Activated T-cell treated with anti-CD3 and anti-CD28 coated beads, Interleukin-2, amount 50 U/mL, for 72 hours (primary cell): ENCODE results near the gene SCN4A. TPM values are rescaled to one million over a fixed set of nuclear protein-coding genes. Genes with fewer than 3 reads are reported as not detected.

Experiments used
- ATAC-seq, 2 donors: fragments of 150-1000 bp; cut with Tn5 transposase; replicated peaks in 1 of 2; 2 replicates each; pipeline ENCODE4 v1.10.0; 2021; ENCODE audit warnings: moderate library complexity in 2 of 2, mild to moderate bottlenecking in 1 of 2
- DNase-seq, 2 donors: peaks; one replicate each; pipeline ENCODE4 v3.0.0; 2021 to 2022; ENCODE audit warnings: mixed read lengths in 1 of 2
- H3K27ac Mint-ChIP-seq: one replicate; pipeline ENCODE4 v1.8.0; 2022; ENCODE audit warnings: mild to moderate bottlenecking, moderate library complexity, mixed read lengths
- H3K27me3 Mint-ChIP-seq: one replicate; pipeline ENCODE4 v1.8.0; 2022; ENCODE audit warnings: low read depth, mixed read lengths
- H3K36me3 Mint-ChIP-seq, 2 donors: one replicate each; pipeline ENCODE4 v1.8.0; 2022; ENCODE audit warnings: mixed read lengths in 2 of 2, mild to moderate bottlenecking in 1 of 2; ENCODE audit not compliant: insufficient read depth in 2 of 2
- H3K4me1 Mint-ChIP-seq: one replicate; pipeline ENCODE4 v1.8.0; 2022; ENCODE audit warnings: low read depth, mixed read lengths
- H3K4me3 Mint-ChIP-seq, 2 donors: one replicate each; pipeline ENCODE4 v1.8.0; 2022; ENCODE audit warnings: mild to moderate bottlenecking in 2 of 2, mixed read lengths in 2 of 2, moderate library complexity in 2 of 2
- H3K9me3 Mint-ChIP-seq, 2 donors: one replicate each; pipeline ENCODE4 v1.8.0; 2022; ENCODE audit warnings: mixed read lengths in 2 of 2
- total RNA-seq, 2 donors: library from RNA; stranded (reverse); gene quantifications; one replicate each; pipeline ENCODE4 v1.2.3, GENCODE V29; 2022

SCN4A gene
- total RNA-seq, 2 donors from 2014 or later, result 0.93 to 1.0 TPM

- DNase-seq (peak; percentile 34 to 59), ATAC-seq (peak; percentile 67 to 73)
- H3K36me3 Mint-ChIP-seq, result no peaks in the 10 kb centered on the region
- no peak overlapping the region for H3K4me3 Mint-ChIP-seq
- H3K27ac Mint-ChIP-seq, result no peak overlapping the region
- H3K4me1 Mint-ChIP-seq, result peaks cover 23% of the 10 kb centered on the region
- no peaks in the 10 kb centered on the region for H3K27me3 Mint-ChIP-seq
- no peaks in the 10 kb centered on the region for H3K9me3 Mint-ChIP-seq
Observed at GRCh38 chr17:63967953-63968352, 4.8 kb downstream of the SCN4A start.

- DNase-seq (peak; percentile 61 to 63), ATAC-seq (peak; percentile 92 to 93)
- no peak overlapping the region for H3K4me3 Mint-ChIP-seq
- no peak overlapping the region for H3K27ac Mint-ChIP-seq
- H3K9me3 Mint-ChIP-seq, result no peaks in the 10 kb centered on the region
- no peaks in the 10 kb centered on the region for H3K36me3 Mint-ChIP-seq
- no peaks in the 10 kb centered on the region for H3K27me3 Mint-ChIP-seq
- peaks cover 23% of the 10 kb centered on the region for H3K4me1 Mint-ChIP-seq
Observed at GRCh38 chr17:63966646-63967264, 6.0 kb downstream of the SCN4A start.

GRCh38 chr17:63963123-63963522 is 9.6 kb downstream of the SCN4A start:
- no peaks in the 10 kb centered on the region for H3K9me3 Mint-ChIP-seq
- no peaks in the 10 kb centered on the region for H3K36me3 Mint-ChIP-seq
- no peak overlapping the region for H3K27ac Mint-ChIP-seq
- peaks cover 23% of the 10 kb centered on the region for H3K4me1 Mint-ChIP-seq
- H3K4me3 Mint-ChIP-seq, result no peak overlapping the region
- ATAC-seq, result no peak
- DNase-seq, result no peak
- no peaks in the 10 kb centered on the region for H3K27me3 Mint-ChIP-seq

DNA sequence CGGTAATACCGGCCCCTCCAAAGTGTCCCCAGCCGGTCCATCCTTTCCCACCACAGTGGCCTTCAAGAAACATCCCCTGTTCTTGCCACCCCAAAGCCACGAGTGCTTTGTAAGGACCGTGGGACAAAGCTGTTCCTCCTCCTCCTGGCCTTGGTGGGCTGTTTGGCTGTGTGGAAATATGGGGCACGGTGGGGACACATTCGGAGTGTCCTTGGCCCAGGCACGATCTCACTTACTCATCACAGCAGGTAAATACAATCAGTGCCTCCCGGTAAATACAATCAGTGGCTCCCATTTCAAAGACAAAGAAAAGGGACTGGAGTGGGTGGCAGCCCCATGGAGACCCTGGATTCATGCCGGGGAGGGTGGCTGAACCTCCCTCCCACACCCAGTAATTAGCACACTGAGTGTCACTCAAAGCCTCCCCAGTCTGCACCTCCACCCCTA is 10.4 kb downstream of the SCN4A start:
- no peak overlapping the region for H3K4me3 Mint-ChIP-seq
- no peaks in the 10 kb centered on the region for H3K36me3 Mint-ChIP-seq
- DNase-seq, result no peak
- H3K27ac Mint-ChIP-seq, result no peak overlapping the region
- ATAC-seq, result no peak
- no peaks in the 10 kb centered on the region for H3K27me3 Mint-ChIP-seq
- H3K4me1 Mint-ChIP-seq, result peaks cover 15% of the 10 kb centered on the region
- no peaks in the 10 kb centered on the region for H3K9me3 Mint-ChIP-seq

DNA sequence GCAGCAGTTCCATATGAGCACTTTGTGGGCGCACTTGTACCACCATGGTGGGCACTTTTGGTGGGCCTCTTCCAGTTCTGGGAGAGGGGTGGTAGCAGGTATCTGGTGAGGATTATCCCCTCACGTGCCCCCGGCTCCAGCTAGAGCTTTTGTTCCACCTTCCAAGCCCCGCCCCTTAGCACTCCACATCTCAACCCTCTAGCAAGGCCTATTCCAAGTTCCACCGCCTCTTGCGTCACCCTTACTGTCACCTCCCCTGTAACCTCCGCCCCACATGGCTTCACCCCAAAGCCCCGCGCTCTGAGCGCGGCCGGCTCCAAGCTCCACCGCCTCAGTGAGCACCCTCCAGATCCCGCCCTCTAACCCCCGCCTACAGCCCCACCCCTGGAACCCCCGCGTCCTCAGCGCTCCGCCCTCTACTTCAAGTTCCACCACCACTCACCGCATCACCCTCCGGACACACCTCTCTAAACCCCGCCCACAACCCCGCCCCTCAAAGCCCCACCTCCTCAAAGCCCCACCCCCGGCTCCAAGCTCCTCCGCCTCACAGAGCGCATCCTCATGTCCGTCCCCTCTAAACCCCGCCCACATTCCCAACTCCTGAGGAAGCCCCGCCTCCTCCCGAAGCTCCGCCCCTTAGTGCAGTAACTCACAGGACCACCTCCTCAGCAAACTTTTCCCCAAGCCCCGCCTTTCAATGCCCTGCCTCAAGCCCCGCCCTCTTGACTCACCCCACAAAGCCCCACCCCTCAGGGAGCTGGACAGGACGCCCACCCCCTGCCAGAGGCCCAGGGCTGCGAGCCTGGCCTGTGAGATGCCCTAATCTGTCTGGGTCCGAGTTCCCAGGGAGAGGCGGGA is 11.1 kb downstream of the SCN4A start:
- Mint-ChIP-seq H3K4me3 (peak overlapping the region; percentile 50 to 74), H3K4me1 (peaks cover 10% of the 10 kb centered on the region), H3K9me3 (no peaks in the 10 kb centered on the region), H3K36me3 (no peaks in the 10 kb centered on the region), H3K27ac (no peak overlapping the region), H3K27me3 (no peaks in the 10 kb centered on the region)
- DNase-seq (peak; percentile 35 to 54), ATAC-seq (peak; percentile 76 to 82)

DNA sequence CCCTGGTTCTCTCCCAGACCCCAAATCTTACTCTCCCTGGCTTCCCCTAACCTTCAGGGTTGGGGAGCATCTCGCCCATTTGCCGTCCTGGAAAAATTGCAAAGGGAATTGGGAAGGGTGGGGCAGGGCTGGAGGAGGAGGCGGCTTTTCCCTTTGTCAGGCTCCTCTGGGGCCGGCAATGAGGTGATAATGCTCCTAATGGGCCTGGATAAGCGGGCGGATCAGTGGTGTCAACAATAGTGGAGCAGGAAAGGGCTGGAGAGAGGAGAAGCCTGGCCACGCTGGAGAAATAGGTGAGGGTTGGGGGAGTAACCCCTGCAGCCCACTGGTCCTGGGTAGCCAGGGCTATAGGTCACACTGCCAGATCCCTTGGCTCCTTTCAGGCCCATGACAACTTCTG is 12.3 kb downstream of the SCN4A start:
- Mint-ChIP-seq H3K36me3 (no peaks in the 10 kb centered on the region), H3K27ac (no peak overlapping the region), H3K9me3 (no peaks in the 10 kb centered on the region), H3K27me3 (no peaks in the 10 kb centered on the region), H3K4me3 (no peak overlapping the region), H3K4me1 (peaks cover 17% of the 10 kb centered on the region)
- ATAC-seq, result no peak
- no peak for DNase-seq

DNA sequence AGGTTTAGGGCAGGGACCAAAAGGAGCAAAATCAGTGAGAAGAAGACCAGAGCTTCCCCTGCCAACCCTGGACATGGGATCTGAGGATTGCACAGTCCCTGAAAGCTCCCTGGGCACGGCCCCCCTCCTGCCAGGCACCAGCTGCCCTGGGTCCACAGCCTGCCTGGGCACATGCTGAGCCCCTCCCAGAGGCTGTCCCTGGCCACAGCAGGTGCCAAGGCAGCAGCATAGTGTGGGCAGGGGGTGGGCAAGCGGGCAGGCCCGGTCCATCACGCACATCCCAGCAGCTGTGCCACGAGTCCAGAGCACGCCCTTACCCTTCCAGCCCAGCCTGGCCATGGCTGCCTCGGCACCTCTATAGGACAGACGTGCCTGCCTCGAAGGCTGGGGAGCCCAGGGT is 12.7 kb downstream of the SCN4A start:
- Mint-ChIP-seq H3K27me3 (no peaks in the 10 kb centered on the region), H3K9me3 (no peaks in the 10 kb centered on the region), H3K4me1 (peaks cover 20% of the 10 kb centered on the region), H3K4me3 (no peak overlapping the region), H3K27ac (no peak overlapping the region), H3K36me3 (no peaks in the 10 kb centered on the region)
- DNase-seq (no peak), ATAC-seq (no peak)

GRCh38 chr17:63956296-63956920 is 16.3 kb downstream of the SCN4A start:
- DNase-seq (no peak), ATAC-seq (peak in 1 of 2 donors; percentile 16)
- Mint-ChIP-seq H3K4me3 (no peak overlapping the region), H3K27ac (peak overlapping the region; percentile 7), H3K36me3 (no peaks in the 10 kb centered on the region), H3K9me3 (no peaks in the 10 kb centered on the region), H3K27me3 (no peaks in the 10 kb centered on the region), H3K4me1 (peaks cover 36% of the 10 kb centered on the region)

DNA sequence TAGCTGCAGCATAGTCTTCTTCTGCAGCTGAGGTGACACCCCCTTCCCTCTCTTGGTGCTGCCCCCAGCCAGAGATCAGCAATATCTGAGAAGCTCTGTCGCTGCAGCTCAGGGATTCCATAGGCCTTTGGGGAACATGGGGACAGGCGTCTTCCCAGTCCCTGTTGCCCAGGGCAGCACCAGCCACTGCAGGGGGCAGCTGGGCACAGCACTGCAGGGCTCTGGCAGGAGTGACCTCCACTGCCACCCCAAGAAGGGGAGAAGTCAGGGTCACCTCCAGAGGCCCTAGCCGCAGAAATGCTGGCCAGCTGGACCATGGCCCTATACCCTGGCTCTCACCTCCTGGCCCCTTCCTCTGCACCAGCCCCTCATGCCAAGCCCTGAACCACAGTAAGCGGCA is 16.9 kb downstream of the SCN4A start:
- Mint-ChIP-seq H3K9me3 (no peaks in the 10 kb centered on the region), H3K27ac (no peak overlapping the region)
- no peak for ATAC-seq

GRCh38 chr17:63955232-63955631 is 17.5 kb downstream of the SCN4A start:
- no peaks in the 10 kb centered on the region for H3K36me3 Mint-ChIP-seq
- H3K27ac Mint-ChIP-seq, result no peak overlapping the region
- H3K27me3 Mint-ChIP-seq, result no peaks in the 10 kb centered on the region
- DNase-seq, result no peak
- peaks cover 34% of the 10 kb centered on the region for H3K4me1 Mint-ChIP-seq
- H3K4me3 Mint-ChIP-seq, result no peak overlapping the region
- ATAC-seq, result peak in 1 of 2 donors; percentile 6
- no peaks in the 10 kb centered on the region for H3K9me3 Mint-ChIP-seq

More for the DNA sequence above, 16.9 kb downstream of the SCN4A start:
- Mint-ChIP-seq H3K4me1 (peaks cover 34% of the 10 kb centered on the region), H3K36me3 (no peaks in the 10 kb centered on the region), H3K27me3 (no peaks in the 10 kb centered on the region), H3K4me3 (no peak overlapping the region)
- no peak for DNase-seq

- ATAC-seq (peak; percentile 77 to 85), DNase-seq (peak; percentile 58 to 60)
- Mint-ChIP-seq H3K27ac (peak overlapping the region; percentile 43), H3K36me3 (no peaks in the 10 kb centered on the region), H3K27me3 (no peaks in the 10 kb centered on the region), H3K4me3 (peak overlapping the region; percentile 60 to 65), H3K9me3 (no peaks in the 10 kb centered on the region), H3K4me1 (peaks cover 34% of the 10 kb centered on the region)
Observed at GRCh38 chr17:63954402-63955063, 18.2 kb downstream of the SCN4A start.

GRCh38 chr17:63950940-63951907 is 21.5 kb downstream of the SCN4A start:
- ATAC-seq (no peak), DNase-seq (peak; percentile 26 to 35)
- Mint-ChIP-seq H3K4me3 (no peak overlapping the region), H3K36me3 (no peaks in the 10 kb centered on the region), H3K27me3 (no peaks in the 10 kb centered on the region), H3K4me1 (peaks cover 35% of the 10 kb centered on the region), H3K9me3 (no peaks in the 10 kb centered on the region), H3K27ac (no peak overlapping the region)
